BE2C (cell line): ENCODE measurements around the gene GDF9.

ENCODE experiments used
- DNase-seq: peaks from one replicate; pipeline ENCODE4 v3.0.0-alpha.2; 2020
- H3K27me3 ChIP-seq: fragments of 250-450 bp; sonication (Bioruptor Pico); 2 replicates; pipeline ENCODE4 v1.5.1; 2020; ENCODE audit warnings: mild to moderate bottlenecking
- H3K36me3 ChIP-seq: fragments of 250-450 bp; sonication (Bioruptor Pico); 2 replicates; pipeline ENCODE4 v1.5.1; 2020; ENCODE audit warnings: mild to moderate bottlenecking
- H3K4me1 ChIP-seq: fragments of 250-450 bp; sonication (Bioruptor Pico); 2 replicates; pipeline ENCODE4 v1.5.1; 2020
- H3K4me3 ChIP-seq: 2 replicates; pipeline ENCODE4 v1.5.1; 2011; ENCODE audit warnings: low read depth, low read length
- H3K9me3 ChIP-seq: fragments of 250-450 bp; sonication (Bioruptor Pico); 2 replicates; pipeline ENCODE4 v1.5.1; 2020
- CTCF ChIP-seq: IDR thresholded peaks from 2 replicates; pipeline ENCODE4 v1.5.1; 2012; ENCODE audit warnings: mild to moderate bottlenecking, low read depth, low read length

Gene GDF9

DNA sequence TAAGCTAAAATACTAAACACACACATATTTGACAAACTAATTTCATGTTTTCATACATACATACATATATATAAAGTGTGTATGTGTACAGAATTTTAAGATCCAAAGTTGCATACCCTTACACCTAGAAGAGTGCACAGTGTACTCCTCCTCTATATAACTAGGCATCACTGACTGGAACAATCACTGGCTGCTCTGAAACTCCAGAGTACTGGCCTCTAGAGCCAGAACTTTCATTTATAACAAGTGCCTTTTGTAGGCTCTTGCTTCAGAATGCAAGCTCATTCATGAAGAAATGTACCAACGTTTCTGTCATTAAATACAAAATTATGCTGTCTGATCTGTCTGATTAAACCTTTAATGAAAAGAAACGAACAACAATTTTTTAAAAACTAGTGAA, 11.2 kb upstream of the GDF9 start:
- no peaks in the 10 kb centered on the region for H3K9me3 ChIP-seq
- peaks cover 37% of the 10 kb centered on the region for H3K36me3 ChIP-seq
- no peak for DNase-seq
- H3K4me3 ChIP-seq, result no peak overlapping the region
- no peaks in the 10 kb centered on the region for H3K27me3 ChIP-seq
- H3K4me1 ChIP-seq, result peaks cover 10% of the 10 kb centered on the region
- no peak for TF ChIP-seq CTCF

DNA sequence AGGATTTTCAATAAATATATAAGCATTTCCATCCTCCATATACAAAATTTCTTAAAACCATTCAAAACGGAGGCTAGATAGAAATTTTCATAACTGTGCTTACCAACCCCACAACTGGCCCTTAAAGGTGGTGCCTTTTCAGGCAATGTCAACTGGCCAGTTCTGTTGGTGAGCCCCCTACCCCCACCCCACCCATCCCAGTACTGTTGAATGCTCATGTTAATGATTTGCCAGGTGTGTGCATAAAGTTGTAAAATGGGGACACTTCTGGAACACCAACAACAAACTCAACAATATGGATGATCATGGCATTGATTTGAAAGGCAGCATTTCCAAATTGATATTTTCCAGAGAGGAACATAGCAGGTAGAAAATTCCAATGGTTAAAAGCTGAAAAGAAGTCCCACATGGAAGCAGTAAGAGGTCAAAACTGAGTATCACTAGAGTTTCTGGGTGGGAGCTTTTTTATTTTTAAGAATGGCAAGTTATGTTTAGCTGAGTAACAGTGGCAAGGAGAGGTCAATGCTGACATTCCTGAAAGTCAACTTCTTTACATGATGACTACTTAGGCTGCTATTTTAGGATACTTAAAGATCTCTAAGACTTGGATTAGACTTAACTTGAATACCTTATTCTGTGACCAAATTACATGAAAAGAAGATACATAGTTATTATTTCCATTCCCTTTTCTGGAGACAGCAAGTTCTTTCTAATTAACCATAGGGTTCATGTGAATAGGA, 9.9 kb upstream of the GDF9 start:
- no peak overlapping the region for H3K4me3 ChIP-seq
- DNase-seq, result no peak
- no peaks in the 10 kb centered on the region for H3K9me3 ChIP-seq
- no peaks in the 10 kb centered on the region for H3K27me3 ChIP-seq
- peaks cover 36% of the 10 kb centered on the region for H3K36me3 ChIP-seq
- peaks cover 10% of the 10 kb centered on the region for H3K4me1 ChIP-seq
- no peak for TF ChIP-seq CTCF

DNA sequence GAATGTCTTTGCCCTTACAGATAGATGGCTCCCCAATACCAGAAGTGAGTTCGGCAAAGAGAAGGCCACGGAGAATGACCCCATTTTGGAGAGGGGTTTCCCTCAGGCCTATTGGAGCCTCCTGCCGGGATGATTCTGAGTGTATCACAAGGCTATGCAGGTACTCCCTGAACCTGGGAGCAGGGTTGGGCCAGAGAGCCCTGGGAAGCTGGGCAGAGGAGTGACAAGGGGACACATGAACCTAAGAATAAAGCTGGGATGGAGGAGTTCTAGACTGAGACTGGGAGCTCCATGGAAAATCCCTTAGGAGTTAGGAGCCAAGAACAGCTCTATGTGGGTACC, 7.6 kb upstream of the GDF9 start:
- no peak for TF ChIP-seq CTCF
- Histone ChIP-seq H3K27me3 (no peaks in the 10 kb centered on the region), H3K4me1 (peaks cover 10% of the 10 kb centered on the region), H3K4me3 (no peak overlapping the region), H3K9me3 (no peaks in the 10 kb centered on the region), H3K36me3 (peaks cover 38% of the 10 kb centered on the region)
- DNase-seq, result no peak

DNA sequence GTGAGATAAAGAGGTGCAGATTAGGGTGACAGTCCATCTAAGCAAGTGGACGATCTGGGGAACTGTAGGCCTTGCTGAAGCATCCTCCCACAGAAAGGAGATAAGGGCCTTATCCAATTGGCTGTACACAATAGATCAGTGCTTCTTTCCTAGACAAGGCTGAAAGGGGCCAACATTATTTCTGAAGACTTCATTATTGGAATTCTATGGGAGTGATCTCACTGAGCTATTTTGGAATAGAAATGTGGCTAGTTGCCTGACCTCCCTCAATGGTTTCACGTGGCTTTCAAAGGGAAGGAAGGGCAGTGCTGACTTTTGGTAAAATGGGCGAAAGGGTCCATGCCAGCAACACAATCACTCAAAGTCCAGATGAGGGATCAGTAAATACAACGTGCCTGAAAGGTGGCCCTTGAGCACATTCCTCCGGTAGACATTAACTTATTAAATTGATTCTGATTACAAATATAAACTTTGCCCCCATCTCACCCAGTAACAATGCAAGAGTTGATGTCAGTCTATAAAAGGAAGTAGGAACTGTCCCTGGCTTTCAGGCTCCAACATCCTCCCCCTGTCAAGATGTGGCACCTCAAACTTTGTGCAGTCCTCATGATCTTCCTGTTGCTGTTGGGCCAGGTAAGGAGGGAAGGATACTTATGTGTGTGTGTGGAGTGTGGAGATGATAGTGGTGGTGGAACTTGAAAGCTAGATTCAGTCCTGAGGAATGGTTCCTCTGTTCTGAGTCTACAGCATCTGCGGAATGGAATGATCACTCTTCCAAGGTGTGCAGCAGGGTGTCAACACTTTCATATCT, 7.1 kb upstream of the GDF9 start, which contains the start of gene LEAP2:
Gene LEAP2, plus strand, starts transcription at position 550 of the 811 bp plus-strand sequence. Its CDS starts 27 bp downstream, at position 577.
- H3K4me1 ChIP-seq, result peaks cover 6% of the 10 kb centered on the region
- no peaks in the 10 kb centered on the region for H3K9me3 ChIP-seq
- DNase-seq, result no peak
- no peak for TF ChIP-seq CTCF
- no peak within 1 kb of the TSS for H3K4me3 ChIP-seq
- H3K27me3 ChIP-seq, result no peaks in the 10 kb centered on the region
- H3K36me3 ChIP-seq, result peaks cover 44% of the 10 kb centered on the region

DNA sequence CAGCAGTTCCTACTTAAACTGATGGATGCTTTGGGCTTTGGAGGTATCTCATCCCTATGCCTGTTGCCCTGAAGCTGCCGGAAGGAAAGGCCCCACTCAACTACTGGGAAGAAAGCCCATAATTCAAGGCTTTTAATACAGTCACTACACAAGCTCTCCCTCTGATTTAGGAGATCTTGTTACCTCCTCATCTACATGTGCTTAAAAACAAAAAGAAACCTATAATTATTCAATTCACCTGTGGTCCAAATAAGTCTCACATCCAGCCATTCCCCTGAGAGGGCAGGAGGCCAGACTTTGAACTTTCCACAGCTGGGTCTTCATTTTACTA, 6.5 kb upstream of the GDF9 start:
- no peaks in the 10 kb centered on the region for H3K9me3 ChIP-seq
- peaks cover 47% of the 10 kb centered on the region for H3K36me3 ChIP-seq
- no peak overlapping the region for H3K4me3 ChIP-seq
- no peak for DNase-seq
- TF ChIP-seq CTCF, result no peak
- H3K27me3 ChIP-seq, result no peaks in the 10 kb centered on the region
- peaks cover under 1% of the 10 kb centered on the region; the same call in 1 of the 2 replicates for H3K4me1 ChIP-seq
